ENCODE measurements around the gene CCDC174.

CCDC174 gene

GRCh38 chr3:14684447-14684846, 32.9 kb downstream of the CCDC174 start:
- Histone ChIP-seq H3K4me1 (ENCODE audit: control insufficient read depth, insufficient read depth, low read length, unreplicated experiment) (no peaks in the 10 kb centered on the region), H3K4me3 (ENCODE audit: low read depth, low read length) (no peak overlapping the region), H3K27ac (ENCODE audit: low read depth, low read length) (no peak overlapping the region), H3K79me2 (ENCODE audit: control insufficient read depth, insufficient read depth, low read length, unreplicated experiment) (no peaks in the 10 kb centered on the region), H3K36me3 (ENCODE audit: insufficient read depth, low read length) (0 out of 2 replicates have a peak, but pooled peaks cover 2% of the 10 kb centered on the region), H2AFZ (ENCODE audit: low read length, unreplicated experiment) (no peak overlapping the region), H3K27me3 (ENCODE audit: insufficient read depth, low read length) (no peaks in the 10 kb centered on the region)

- no peak overlapping the region for H2AFZ ChIP-seq (ENCODE audit: low read length, unreplicated experiment)
- H3K4me3 ChIP-seq (ENCODE audit: low read depth, low read length) = no peak overlapping the region
- no peaks in the 10 kb centered on the region for H3K4me1 ChIP-seq (ENCODE audit: control insufficient read depth, insufficient read depth, low read length, unreplicated experiment)
- H3K27me3 ChIP-seq (ENCODE audit: insufficient read depth, low read length) = no peaks in the 10 kb centered on the region
- 0 out of 2 replicates have a peak, but pooled peaks cover under 1% of the 10 kb centered on the region for H3K36me3 ChIP-seq (ENCODE audit: insufficient read depth, low read length)
- H3K27ac ChIP-seq (ENCODE audit: low read depth, low read length) = no peak overlapping the region
- H3K79me2 ChIP-seq (ENCODE audit: control insufficient read depth, insufficient read depth, low read length, unreplicated experiment) = no peaks in the 10 kb centered on the region
Measured at GRCh38 chr3:14685179-14685578, 33.6 kb downstream of the CCDC174 start.

GRCh38 chr3:14687360-14687759, 35.8 kb downstream of the CCDC174 start:
- H3K27ac ChIP-seq (ENCODE audit: low read depth, low read length) = no peak overlapping the region
- no peaks in the 10 kb centered on the region for H3K36me3 ChIP-seq (ENCODE audit: insufficient read depth, low read length)
- no peak overlapping the region for H3K4me3 ChIP-seq (ENCODE audit: low read depth, low read length)
- no peaks in the 10 kb centered on the region for H3K4me1 ChIP-seq (ENCODE audit: control insufficient read depth, insufficient read depth, low read length, unreplicated experiment)
- no peak overlapping the region for H2AFZ ChIP-seq (ENCODE audit: low read length, unreplicated experiment)
- no peaks in the 10 kb centered on the region for H3K79me2 ChIP-seq (ENCODE audit: control insufficient read depth, insufficient read depth, low read length, unreplicated experiment)
- no peaks in the 10 kb centered on the region; the same call in 1 of the 2 replicates for H3K27me3 ChIP-seq (ENCODE audit: insufficient read depth, low read length)

GRCh38 chr3:14688525-14688924, 37.0 kb downstream of the CCDC174 start:
- Histone ChIP-seq H3K36me3 (ENCODE audit: insufficient read depth, low read length) (no peaks in the 10 kb centered on the region), H3K27me3 (ENCODE audit: insufficient read depth, low read length) (no peaks in the 10 kb centered on the region; the same call in 1 of the 2 replicates), H3K4me1 (ENCODE audit: control insufficient read depth, insufficient read depth, low read length, unreplicated experiment) (no peaks in the 10 kb centered on the region), H3K79me2 (ENCODE audit: control insufficient read depth, insufficient read depth, low read length, unreplicated experiment) (no peaks in the 10 kb centered on the region), H3K4me3 (ENCODE audit: low read depth, low read length) (no peak overlapping the region), H2AFZ (ENCODE audit: low read length, unreplicated experiment) (no peak overlapping the region), H3K27ac (ENCODE audit: low read depth, low read length) (no peak overlapping the region)

GRCh38 chr3:14689247-14689980, 37.9 kb downstream of the CCDC174 start:
- no peak overlapping the region for H3K27ac ChIP-seq (ENCODE audit: low read depth, low read length)
- no peak overlapping the region for H2AFZ ChIP-seq (ENCODE audit: low read length, unreplicated experiment)
- no peak overlapping the region for H3K4me3 ChIP-seq (ENCODE audit: low read depth, low read length)
- no peaks in the 10 kb centered on the region; the same call in 1 of the 2 replicates for H3K27me3 ChIP-seq (ENCODE audit: insufficient read depth, low read length)
- H3K4me1 ChIP-seq (ENCODE audit: control insufficient read depth, insufficient read depth, low read length, unreplicated experiment) = no peaks in the 10 kb centered on the region
- no peaks in the 10 kb centered on the region for H3K79me2 ChIP-seq (ENCODE audit: control insufficient read depth, insufficient read depth, low read length, unreplicated experiment)
- no peaks in the 10 kb centered on the region for H3K36me3 ChIP-seq (ENCODE audit: insufficient read depth, low read length)

GRCh38 chr3:14691239-14691638, 39.7 kb downstream of the CCDC174 start:
- H3K4me3 ChIP-seq (ENCODE audit: low read depth, low read length) = no peak overlapping the region
- H3K36me3 ChIP-seq (ENCODE audit: insufficient read depth, low read length) = no peaks in the 10 kb centered on the region
- no peak overlapping the region for H2AFZ ChIP-seq (ENCODE audit: low read length, unreplicated experiment)
- no peaks in the 10 kb centered on the region for H3K79me2 ChIP-seq (ENCODE audit: control insufficient read depth, insufficient read depth, low read length, unreplicated experiment)
- H3K27me3 ChIP-seq (ENCODE audit: insufficient read depth, low read length) = no peaks in the 10 kb centered on the region; the same call in 1 of the 2 replicates
- no peaks in the 10 kb centered on the region for H3K4me1 ChIP-seq (ENCODE audit: control insufficient read depth, insufficient read depth, low read length, unreplicated experiment)
- H3K27ac ChIP-seq (ENCODE audit: low read depth, low read length) = no peak overlapping the region

- H3K4me1 ChIP-seq (ENCODE audit: control insufficient read depth, insufficient read depth, low read length, unreplicated experiment) = no peaks in the 10 kb centered on the region
- H3K4me3 ChIP-seq (ENCODE audit: low read depth, low read length) = no peak overlapping the region
- H3K36me3 ChIP-seq (ENCODE audit: insufficient read depth, low read length) = no peaks in the 10 kb centered on the region
Measured at GRCh38 chr3:14691719-14692118, 40.2 kb downstream of the CCDC174 start.

GRCh38 chr3:14698601-14699244, 47.2 kb downstream of the CCDC174 start:
- no peaks in the 10 kb centered on the region for H3K4me1 ChIP-seq (ENCODE audit: control insufficient read depth, insufficient read depth, low read length, unreplicated experiment)
- H2AFZ ChIP-seq (ENCODE audit: low read length, unreplicated experiment) = no peak overlapping the region
- no peak overlapping the region for H3K4me3 ChIP-seq (ENCODE audit: low read depth, low read length)
- H3K27me3 ChIP-seq (ENCODE audit: insufficient read depth, low read length) = no peaks in the 10 kb centered on the region
- H3K36me3 ChIP-seq (ENCODE audit: insufficient read depth, low read length) = no peaks in the 10 kb centered on the region
- no peaks in the 10 kb centered on the region for H3K79me2 ChIP-seq (ENCODE audit: control insufficient read depth, insufficient read depth, low read length, unreplicated experiment)
- no peak overlapping the region for H3K27ac ChIP-seq (ENCODE audit: low read depth, low read length)

More at GRCh38 chr3:14691719-14692118, 40.2 kb downstream of the CCDC174 start:
- Histone ChIP-seq H3K27me3 (ENCODE audit: insufficient read depth, low read length) (no peaks in the 10 kb centered on the region; the same call in 1 of the 2 replicates), H3K79me2 (ENCODE audit: control insufficient read depth, insufficient read depth, low read length, unreplicated experiment) (no peaks in the 10 kb centered on the region), H2AFZ (ENCODE audit: low read length, unreplicated experiment) (no peak overlapping the region), H3K27ac (ENCODE audit: low read depth, low read length) (no peak overlapping the region)

- no peaks in the 10 kb centered on the region for H3K79me2 ChIP-seq (ENCODE audit: control insufficient read depth, insufficient read depth, low read length, unreplicated experiment)
- no peak overlapping the region for H3K27ac ChIP-seq (ENCODE audit: low read depth, low read length)
Measured at GRCh38 chr3:14699643-14700042, 48.1 kb downstream of the CCDC174 start.

GRCh38 chr3:14700891-14701290, 49.3 kb downstream of the CCDC174 start:
- Histone ChIP-seq H2AFZ (ENCODE audit: low read length, unreplicated experiment) (no peak overlapping the region), H3K27me3 (ENCODE audit: insufficient read depth, low read length) (no peaks in the 10 kb centered on the region), H3K36me3 (ENCODE audit: insufficient read depth, low read length) (no peaks in the 10 kb centered on the region), H3K79me2 (ENCODE audit: control insufficient read depth, insufficient read depth, low read length, unreplicated experiment) (no peaks in the 10 kb centered on the region), H3K27ac (ENCODE audit: low read depth, low read length) (no peak overlapping the region), H3K4me1 (ENCODE audit: control insufficient read depth, insufficient read depth, low read length, unreplicated experiment) (no peaks in the 10 kb centered on the region), H3K4me3 (ENCODE audit: low read depth, low read length) (no peak overlapping the region)

More at GRCh38 chr3:14699643-14700042, 48.1 kb downstream of the CCDC174 start:
- Histone ChIP-seq H2AFZ (ENCODE audit: low read length, unreplicated experiment) (no peak overlapping the region), H3K4me3 (ENCODE audit: low read depth, low read length) (no peak overlapping the region), H3K27me3 (ENCODE audit: insufficient read depth, low read length) (no peaks in the 10 kb centered on the region), H3K4me1 (ENCODE audit: control insufficient read depth, insufficient read depth, low read length, unreplicated experiment) (no peaks in the 10 kb centered on the region), H3K36me3 (ENCODE audit: insufficient read depth, low read length) (no peaks in the 10 kb centered on the region)

GRCh38 chr3:14701676-14702075, 50.1 kb downstream of the CCDC174 start:
- Histone ChIP-seq H3K36me3 (ENCODE audit: insufficient read depth, low read length) (no peaks in the 10 kb centered on the region), H2AFZ (ENCODE audit: low read length, unreplicated experiment) (no peak overlapping the region), H3K4me1 (ENCODE audit: control insufficient read depth, insufficient read depth, low read length, unreplicated experiment) (no peaks in the 10 kb centered on the region), H3K27me3 (ENCODE audit: insufficient read depth, low read length) (no peaks in the 10 kb centered on the region), H3K4me3 (ENCODE audit: low read depth, low read length) (no peak overlapping the region), H3K79me2 (ENCODE audit: control insufficient read depth, insufficient read depth, low read length, unreplicated experiment) (no peaks in the 10 kb centered on the region), H3K27ac (ENCODE audit: low read depth, low read length) (no peak overlapping the region)
